ENCODE results near the gene CDK14. TPM values are rescaled to one million over a fixed set of nuclear protein-coding genes. Genes with fewer than 3 reads are reported as not detected.

The CDK14 gene
- total and polyA plus RNA-seq, 2 of the 8 experiments (the other 6 are each of a cell fraction or from before 2014, with no cell fraction given): 5.5 to 47.3 TPM

DNA sequence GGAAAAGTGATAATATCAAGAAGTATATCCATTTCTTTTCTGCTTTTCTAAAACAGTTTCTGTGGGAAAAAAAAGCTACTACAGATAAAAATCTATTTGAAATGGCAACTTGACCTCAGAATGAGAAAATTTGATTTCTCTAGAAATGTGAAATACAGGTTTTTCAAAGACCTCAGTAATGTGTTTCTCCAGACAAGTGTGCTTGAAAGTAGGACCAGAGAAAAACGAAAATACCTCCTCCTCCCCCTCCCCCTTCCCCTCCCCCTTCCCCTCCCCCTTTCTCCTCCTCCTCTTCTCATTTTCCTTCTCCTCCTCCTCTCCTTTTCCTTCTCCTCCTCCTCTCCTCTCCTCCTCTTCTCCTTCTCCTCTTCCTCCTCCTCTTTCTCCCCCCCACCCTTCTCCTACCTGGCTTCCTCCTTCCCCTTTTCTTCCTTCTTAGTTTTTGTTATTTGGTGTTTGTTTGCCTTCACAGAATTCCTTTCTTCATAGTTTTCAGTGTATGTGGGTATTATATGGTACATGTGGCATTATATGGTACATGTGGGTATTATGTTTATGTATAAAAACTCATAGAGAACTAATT lies 179.4 kb downstream of the CDK14 start (continued):
- TF ChIP-seq, protein P1, sequence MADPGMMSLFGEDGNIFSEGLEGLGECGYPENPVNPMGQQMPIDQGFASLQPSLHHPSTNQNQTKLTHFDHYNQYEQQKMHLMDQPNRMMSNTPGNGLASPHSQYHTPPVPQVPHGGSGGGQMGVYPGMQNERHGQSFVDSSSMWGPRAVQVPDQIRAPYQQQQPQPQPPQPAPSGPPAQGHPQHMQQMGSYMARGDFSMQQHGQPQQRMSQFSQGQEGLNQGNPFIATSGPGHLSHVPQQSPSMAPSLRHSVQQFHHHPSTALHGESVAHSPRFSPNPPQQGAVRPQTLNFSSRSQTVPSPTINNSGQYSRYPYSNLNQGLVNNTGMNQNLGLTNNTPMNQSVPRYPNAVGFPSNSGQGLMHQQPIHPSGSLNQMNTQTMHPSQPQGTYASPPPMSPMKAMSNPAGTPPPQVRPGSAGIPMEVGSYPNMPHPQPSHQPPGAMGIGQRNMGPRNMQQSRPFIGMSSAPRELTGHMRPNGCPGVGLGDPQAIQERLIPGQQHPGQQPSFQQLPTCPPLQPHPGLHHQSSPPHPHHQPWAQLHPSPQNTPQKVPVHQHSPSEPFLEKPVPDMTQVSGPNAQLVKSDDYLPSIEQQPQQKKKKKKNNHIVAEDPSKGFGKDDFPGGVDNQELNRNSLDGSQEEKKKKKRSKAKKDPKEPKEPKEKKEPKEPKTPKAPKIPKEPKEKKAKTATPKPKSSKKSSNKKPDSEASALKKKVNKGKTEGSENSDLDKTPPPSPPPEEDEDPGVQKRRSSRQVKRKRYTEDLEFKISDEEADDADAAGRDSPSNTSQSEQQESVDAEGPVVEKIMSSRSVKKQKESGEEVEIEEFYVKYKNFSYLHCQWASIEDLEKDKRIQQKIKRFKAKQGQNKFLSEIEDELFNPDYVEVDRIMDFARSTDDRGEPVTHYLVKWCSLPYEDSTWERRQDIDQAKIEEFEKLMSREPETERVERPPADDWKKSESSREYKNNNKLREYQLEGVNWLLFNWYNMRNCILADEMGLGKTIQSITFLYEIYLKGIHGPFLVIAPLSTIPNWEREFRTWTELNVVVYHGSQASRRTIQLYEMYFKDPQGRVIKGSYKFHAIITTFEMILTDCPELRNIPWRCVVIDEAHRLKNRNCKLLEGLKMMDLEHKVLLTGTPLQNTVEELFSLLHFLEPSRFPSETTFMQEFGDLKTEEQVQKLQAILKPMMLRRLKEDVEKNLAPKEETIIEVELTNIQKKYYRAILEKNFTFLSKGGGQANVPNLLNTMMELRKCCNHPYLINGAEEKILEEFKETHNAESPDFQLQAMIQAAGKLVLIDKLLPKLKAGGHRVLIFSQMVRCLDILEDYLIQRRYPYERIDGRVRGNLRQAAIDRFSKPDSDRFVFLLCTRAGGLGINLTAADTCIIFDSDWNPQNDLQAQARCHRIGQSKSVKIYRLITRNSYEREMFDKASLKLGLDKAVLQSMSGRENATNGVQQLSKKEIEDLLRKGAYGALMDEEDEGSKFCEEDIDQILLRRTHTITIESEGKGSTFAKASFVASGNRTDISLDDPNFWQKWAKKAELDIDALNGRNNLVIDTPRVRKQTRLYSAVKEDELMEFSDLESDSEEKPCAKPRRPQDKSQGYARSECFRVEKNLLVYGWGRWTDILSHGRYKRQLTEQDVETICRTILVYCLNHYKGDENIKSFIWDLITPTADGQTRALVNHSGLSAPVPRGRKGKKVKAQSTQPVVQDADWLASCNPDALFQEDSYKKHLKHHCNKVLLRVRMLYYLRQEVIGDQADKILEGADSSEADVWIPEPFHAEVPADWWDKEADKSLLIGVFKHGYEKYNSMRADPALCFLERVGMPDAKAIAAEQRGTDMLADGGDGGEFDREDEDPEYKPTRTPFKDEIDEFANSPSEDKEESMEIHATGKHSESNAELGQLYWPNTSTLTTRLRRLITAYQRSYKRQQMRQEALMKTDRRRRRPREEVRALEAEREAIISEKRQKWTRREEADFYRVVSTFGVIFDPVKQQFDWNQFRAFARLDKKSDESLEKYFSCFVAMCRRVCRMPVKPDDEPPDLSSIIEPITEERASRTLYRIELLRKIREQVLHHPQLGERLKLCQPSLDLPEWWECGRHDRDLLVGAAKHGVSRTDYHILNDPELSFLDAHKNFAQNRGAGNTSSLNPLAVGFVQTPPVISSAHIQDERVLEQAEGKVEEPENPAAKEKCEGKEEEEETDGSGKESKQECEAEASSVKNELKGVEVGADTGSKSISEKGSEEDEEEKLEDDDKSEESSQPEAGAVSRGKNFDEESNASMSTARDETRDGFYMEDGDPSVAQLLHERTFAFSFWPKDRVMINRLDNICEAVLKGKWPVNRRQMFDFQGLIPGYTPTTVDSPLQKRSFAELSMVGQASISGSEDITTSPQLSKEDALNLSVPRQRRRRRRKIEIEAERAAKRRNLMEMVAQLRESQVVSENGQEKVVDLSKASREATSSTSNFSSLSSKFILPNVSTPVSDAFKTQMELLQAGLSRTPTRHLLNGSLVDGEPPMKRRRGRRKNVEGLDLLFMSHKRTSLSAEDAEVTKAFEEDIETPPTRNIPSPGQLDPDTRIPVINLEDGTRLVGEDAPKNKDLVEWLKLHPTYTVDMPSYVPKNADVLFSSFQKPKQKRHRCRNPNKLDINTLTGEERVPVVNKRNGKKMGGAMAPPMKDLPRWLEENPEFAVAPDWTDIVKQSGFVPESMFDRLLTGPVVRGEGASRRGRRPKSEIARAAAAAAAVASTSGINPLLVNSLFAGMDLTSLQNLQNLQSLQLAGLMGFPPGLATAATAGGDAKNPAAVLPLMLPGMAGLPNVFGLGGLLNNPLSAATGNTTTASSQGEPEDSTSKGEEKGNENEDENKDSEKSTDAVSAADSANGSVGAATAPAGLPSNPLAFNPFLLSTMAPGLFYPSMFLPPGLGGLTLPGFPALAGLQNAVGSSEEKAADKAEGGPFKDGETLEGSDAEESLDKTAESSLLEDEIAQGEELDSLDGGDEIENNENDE (IDR thresholded peaks at IDR 0.05; ENCODE audit: insufficient replicate concordance, low read length): no peak
- TF ChIP-seq GTF2F1 (IDR thresholded peaks at IDR 0.05; ENCODE audit: borderline replicate concordance, low read depth, low read length) (no peak), RFX5 (IDR thresholded peaks at IDR 0.05; ENCODE audit: borderline replicate concordance, low read depth, low read length) (no peak), KDM4A (IDR thresholded peaks at IDR 0.05; ENCODE audit: low read depth, low read length, severe bottlenecking) (no peak), BACH1 (IDR thresholded peaks at IDR 0.05; ENCODE audit: low read length) (no peak), TCF12 (IDR thresholded peaks at IDR 0.05; ENCODE audit: low read depth, low read length) (no peak), YY1 (IDR thresholded peaks at IDR 0.05; ENCODE audit: low read depth, low read length) (no peak), KDM5A (IDR thresholded peaks at IDR 0.05; ENCODE audit: low read length) (no peak), BCL11A (IDR thresholded peaks at IDR 0.05; ENCODE audit: low read depth in 2 of 2, low read length in 2 of 2) (no peak), EP300 (IDR thresholded peaks at IDR 0.05; ENCODE audit: borderline replicate concordance in 1 of 2, low read depth in 2 of 2, low read length in 2 of 2) (no peak), RAD21 (IDR thresholded peaks at IDR 0.05 in 1 of 2, conservative IDR thresholded peaks at IDR 0.05 in 1 of 2; ENCODE audit: low read depth in 2 of 2, low read length in 2 of 2) (no peak)
